Stimulated activated CD8-positive, alpha-beta memory T cell treated with anti-CD3 and anti-CD28 coated beads, Interleukin-15, amount 100 ng/mL, for 24 hours (primary cell): Measurements from ENCODE around the gene PYGO2.
"Not testable (repeated sequence)": the region's sequence is repeated elsewhere in the genome, so short reads cannot be mapped to it uniquely, and the experiment has no call there.

Source experiments
- DNase-seq: peaks from one replicate; pipeline ENCODE4 v3.0.0-alpha.2; 2020; ENCODE audit warnings: low read depth

PYGO2 gene

GRCh38 chr1:154999571-155000410 lies 38.2 kb upstream of the PYGO2 start:
- DNase-seq, result no peak

GRCh38 chr1:154998818-154999570 lies 37.4 kb upstream of the PYGO2 start:
- no peak for DNase-seq

- no peak for DNase-seq
Observed at GRCh38 chr1:154998201-154998780, 36.7 kb upstream of the PYGO2 start.

- DNase-seq, result no peak
Observed at GRCh38 chr1:154996966-154997701, 35.6 kb upstream of the PYGO2 start.

GRCh38 chr1:154995301-154995983 lies 33.9 kb upstream of the PYGO2 start:
- DNase-seq, result not testable (repeated sequence)

DNA sequence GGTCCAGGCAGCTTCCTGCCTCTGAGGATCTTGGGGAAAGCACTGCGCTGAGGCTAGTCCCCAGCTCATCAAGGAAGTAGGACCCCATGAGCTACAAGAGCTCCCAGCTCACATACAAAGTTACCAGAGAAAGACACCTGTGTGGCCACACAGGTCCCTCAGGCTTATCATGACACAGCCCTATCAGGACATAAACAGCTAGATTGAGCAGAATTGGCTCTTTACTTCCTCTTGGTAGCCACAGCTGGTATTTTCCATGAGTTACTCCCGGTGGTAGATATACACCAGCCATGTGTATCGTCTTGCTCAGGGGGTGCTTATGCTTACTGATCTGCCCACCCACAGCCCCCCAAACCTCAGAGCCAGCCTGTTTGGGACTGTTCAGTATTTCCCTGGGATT lies 33.0 kb upstream of the PYGO2 start:
- DNase-seq, result no peak

GRCh38 chr1:154994269-154994587 lies 32.6 kb upstream of the PYGO2 start:
- DNase-seq, result no peak

GRCh38 chr1:154993572-154994268 lies 32.1 kb upstream of the PYGO2 start, which contains the start of gene LENEP:
Gene LENEP, plus strand, starts transcription at chr1:154993586. Its CDS starts 22 bp downstream, at chr1:154993608.
- DNase-seq, result no peak

GRCh38 chr1:154992721-154993571 lies 31.4 kb upstream of the PYGO2 start:
- no peak for DNase-seq

GRCh38 chr1:154990276-154990675 lies 28.7 kb upstream of the PYGO2 start:
- no peak for DNase-seq

DNA sequence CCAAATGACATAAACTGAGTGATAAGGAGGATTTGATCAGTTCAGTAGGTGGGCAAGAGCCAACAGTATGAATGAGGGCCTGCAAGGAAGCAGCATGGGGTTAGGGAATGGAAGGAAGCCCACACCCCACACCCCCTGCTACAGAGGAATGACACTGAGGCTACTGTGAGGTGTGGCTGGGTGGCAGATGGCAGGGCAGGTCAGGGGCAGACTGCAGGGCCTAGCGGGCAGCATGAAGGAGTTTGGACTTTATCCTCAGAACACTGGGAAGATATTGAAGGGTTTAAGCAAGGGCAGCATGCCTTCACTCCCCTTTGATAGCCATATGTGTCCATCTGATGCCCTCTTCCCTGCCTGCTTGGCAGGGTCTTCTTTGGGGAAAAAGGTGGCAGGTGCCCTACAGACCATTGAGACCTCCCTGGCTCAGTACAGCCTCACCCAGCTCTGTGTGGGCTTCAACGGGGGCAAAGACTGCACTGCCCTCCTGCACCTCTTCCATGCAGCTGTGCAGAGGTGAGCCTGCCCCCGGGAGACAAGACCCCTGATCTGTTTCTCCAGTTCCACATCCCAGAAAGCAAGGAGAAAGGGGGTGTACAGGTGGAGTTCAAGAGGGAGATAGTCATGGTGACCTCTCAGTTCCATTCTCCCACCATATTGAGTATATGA lies 27.7 kb upstream of the PYGO2 start:
- DNase-seq, result no peak

DNA sequence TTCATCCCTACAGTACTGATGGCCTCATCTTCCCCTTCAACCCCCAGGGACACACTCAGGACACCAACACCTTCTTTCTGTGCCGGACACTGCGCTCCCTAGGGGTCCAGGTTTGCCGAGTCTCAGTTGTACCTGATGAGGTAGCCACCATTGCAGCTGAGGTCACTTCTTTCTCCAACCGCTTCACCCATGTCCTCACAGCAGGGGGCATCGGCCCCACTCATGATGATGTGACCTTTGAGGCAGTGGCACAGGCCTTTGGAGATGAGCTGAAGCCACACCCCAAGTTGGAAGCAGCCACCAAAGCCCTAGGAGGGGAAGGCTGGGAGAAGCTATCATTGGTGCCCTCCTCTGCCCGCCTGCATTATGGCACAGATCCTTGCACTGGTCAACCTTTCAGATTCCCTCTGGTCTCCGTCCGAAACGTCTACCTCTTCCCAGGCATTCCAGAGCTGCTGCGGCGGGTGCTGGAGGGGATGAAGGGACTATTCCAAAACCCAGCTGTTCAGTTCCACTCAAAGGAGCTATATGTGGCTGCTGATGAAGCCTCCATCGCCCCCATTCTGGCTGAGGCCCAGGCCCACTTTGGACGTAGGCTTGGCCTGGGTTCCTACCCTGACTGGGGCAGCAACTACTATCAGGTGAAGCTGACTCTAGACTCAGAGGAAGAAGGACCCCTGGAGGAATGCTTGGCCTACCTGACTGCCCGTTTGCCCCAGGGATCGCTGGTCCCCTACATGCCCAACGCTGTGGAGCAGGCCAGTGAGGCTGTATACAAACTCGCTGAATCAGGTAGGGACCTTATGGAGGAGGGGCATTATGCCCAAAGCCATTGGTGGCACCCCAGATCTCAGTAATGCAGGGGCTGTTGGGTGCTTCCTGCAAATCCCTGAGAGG lies 26.7 kb upstream of the PYGO2 start:
- no peak for DNase-seq

DNA sequence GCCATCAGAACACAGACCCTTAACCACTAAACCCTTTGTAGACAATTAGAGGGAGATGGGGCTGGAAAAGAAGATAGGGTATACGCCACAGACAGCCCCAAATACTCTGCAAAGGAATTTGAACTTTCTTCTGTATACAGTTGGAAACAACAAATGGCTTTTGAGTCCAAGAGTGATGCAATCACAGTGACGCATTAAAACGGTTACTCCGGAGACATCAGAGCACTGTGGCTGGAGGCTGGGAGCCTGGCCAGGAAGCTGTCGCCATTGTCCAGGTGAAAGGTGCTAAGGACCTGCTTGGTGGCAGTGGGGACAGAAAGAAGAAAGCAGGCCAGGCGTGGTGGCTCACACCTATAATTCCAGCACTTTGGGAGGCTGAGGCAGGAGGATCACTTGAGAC lies 25.7 kb upstream of the PYGO2 start:
- no peak for DNase-seq

GRCh38 chr1:154986736-154987135 lies 25.2 kb upstream of the PYGO2 start:
- not testable (repeated sequence) for DNase-seq

GRCh38 chr1:154983776-154984466 lies 22.3 kb upstream of the PYGO2 start:
- no peak for DNase-seq

DNA sequence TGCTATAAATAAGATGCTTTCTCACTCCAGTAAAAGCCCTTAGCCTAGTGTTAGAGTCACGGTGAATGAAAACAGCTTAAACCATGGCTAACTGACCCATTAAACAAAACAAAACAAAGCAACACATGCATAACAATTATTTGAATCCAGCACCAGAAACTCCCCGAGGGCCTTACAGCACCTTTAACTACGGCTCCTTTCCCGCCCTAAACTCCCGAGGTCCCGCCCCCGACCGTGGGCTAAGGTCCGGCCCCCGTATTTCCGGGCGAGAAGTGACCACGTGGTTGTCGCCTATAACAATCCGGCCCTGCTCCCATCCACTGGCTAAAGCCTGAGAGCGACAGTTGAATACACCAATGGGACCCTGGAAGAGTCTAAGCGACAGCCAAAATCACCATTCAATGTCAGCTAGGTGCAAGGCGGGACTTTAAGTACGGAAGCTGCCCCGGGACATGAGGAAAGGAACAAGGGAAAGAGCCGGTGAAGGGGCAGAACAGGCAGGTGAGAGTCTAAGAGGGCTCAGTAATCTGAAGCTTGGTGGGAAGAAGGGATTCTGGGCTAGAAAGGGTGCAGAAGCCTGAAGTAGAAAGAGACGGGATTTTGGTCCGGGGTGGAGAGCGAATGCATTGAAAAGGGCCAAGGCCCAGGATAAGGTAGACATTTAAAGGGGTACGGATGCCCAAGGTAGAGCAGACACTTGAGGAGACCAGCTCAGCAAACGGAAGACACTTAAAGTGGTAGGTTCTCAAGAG lies 21.5 kb upstream of the PYGO2 start, which contains the start of gene FLAD1:
Gene FLAD1 (plus strand): TSS at position 448 of the 752 bp plus-strand sequence. CDS start 351 bp downstream, outside the sequence.
- peak; percentile 75 for DNase-seq

GRCh38 chr1:154982341-154982740 lies 20.8 kb upstream of the PYGO2 start:
- no peak for DNase-seq
